ENCODE measurements around the gene DRC1. TPM values are rescaled to one million over a fixed set of nuclear protein-coding genes. Genes with fewer than 3 reads are reported as not detected.

The DRC1 gene
- total RNA-seq, 1 donor from 2014 or later: not detected

GRCh38 chr2:26438926-26439325, 37.2 kb downstream of the DRC1 start:
- no peak overlapping the region for H3K27ac ChIP-seq
- TF ChIP-seq POLR2A (IDR thresholded peaks at IDR 0.05) (no peak), CTCF (IDR thresholded peaks at IDR 0.05) (no peak), POLR2AphosphoS5 (IDR thresholded peaks at IDR 0.05; ENCODE audit: insufficient read depth in 1 of 2, low read depth in 1 of 2) (no peak)
- H3K4me3 ChIP-seq: no peak overlapping the region
- no peaks in the 10 kb centered on the region for H3K9me3 ChIP-seq
- H3K27me3 ChIP-seq: no peaks in the 10 kb centered on the region
- H3K36me3 ChIP-seq: no peaks in the 10 kb centered on the region
- intact Hi-C loops (cut with DNase I): no loop called here
- DNase-seq (ENCODE audit: extremely low spot score in 2 of 2): no peak
- H3K4me1 ChIP-seq: no peaks in the 10 kb centered on the region

DNA sequence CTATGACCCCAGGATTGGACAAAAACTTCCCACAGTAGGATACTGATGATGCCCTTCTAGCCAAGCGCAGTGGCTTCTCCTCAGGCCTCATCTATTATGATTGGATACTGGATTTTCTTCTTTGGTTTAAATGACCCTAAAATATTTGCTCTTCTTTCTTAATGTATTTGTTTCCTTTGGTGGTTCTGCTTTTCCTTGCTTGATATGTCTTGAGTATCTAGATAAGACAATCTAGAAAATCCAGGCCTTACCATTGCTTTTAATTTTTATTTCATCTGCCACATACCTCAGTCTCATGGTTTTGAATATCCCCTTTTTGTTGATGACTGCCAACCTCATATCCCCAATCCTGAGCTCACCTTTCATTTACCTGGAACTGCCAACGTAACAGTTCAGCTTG, 40.6 kb downstream of the DRC1 start:
- TF ChIP-seq CTCF (IDR thresholded peaks at IDR 0.05) (no peak), POLR2A (IDR thresholded peaks at IDR 0.05) (no peak), POLR2AphosphoS5 (IDR thresholded peaks at IDR 0.05; ENCODE audit: insufficient read depth in 1 of 2, low read depth in 1 of 2) (no peak)
- Histone ChIP-seq H3K27ac (no peak overlapping the region), H3K36me3 (no peaks in the 10 kb centered on the region), H3K4me1 (no peaks in the 10 kb centered on the region), H3K9me3 (no peaks in the 10 kb centered on the region), H3K4me3 (no peak overlapping the region), H3K27me3 (no peaks in the 10 kb centered on the region)
- DNase-seq (ENCODE audit: extremely low spot score in 2 of 2): no peak
- intact Hi-C loops (cut with DNase I): no loop called here

GRCh38 chr2:26442707-26443106, 41.0 kb downstream of the DRC1 start:
- Histone ChIP-seq H3K4me1 (no peaks in the 10 kb centered on the region), H3K4me3 (no peak overlapping the region), H3K27ac (no peak overlapping the region), H3K27me3 (no peaks in the 10 kb centered on the region), H3K36me3 (no peaks in the 10 kb centered on the region), H3K9me3 (no peaks in the 10 kb centered on the region)
- intact Hi-C loops (cut with DNase I): no loop called here
- TF ChIP-seq POLR2A (IDR thresholded peaks at IDR 0.05) (no peak), CTCF (IDR thresholded peaks at IDR 0.05) (no peak), POLR2AphosphoS5 (IDR thresholded peaks at IDR 0.05; ENCODE audit: insufficient read depth in 1 of 2, low read depth in 1 of 2) (no peak)
- no peak for DNase-seq (ENCODE audit: extremely low spot score in 2 of 2)

DNA sequence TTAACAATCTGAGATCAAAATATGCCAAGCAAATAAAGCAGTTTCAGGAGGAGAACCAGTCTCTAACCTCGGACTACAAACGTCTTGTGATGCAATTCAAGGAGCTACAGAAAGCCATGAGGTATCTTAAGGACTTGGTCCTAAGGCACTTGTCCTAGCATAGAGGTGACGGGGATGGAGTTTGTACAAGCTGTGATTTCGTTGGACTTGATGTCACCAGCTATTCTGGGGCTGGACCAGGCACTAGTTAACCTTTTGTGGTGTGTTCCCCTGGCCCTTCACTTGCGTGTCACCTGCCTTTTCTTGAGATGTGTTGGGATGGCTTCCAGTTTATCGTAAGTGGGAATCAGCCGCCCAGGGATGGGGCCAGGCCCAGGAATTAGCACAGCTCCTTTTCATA, 42.5 kb downstream of the DRC1 start:
- intact Hi-C loops (cut with DNase I): no loop called here
- H3K36me3 ChIP-seq: no peaks in the 10 kb centered on the region
- no peak overlapping the region for H3K27ac ChIP-seq
- no peak overlapping the region for H3K4me3 ChIP-seq
- no peaks in the 10 kb centered on the region for H3K27me3 ChIP-seq
- DNase-seq (ENCODE audit: extremely low spot score in 2 of 2): no peak
- no peaks in the 10 kb centered on the region for H3K4me1 ChIP-seq
- H3K9me3 ChIP-seq: no peaks in the 10 kb centered on the region
- TF ChIP-seq CTCF (IDR thresholded peaks at IDR 0.05) (no peak), POLR2A (IDR thresholded peaks at IDR 0.05) (no peak), POLR2AphosphoS5 (IDR thresholded peaks at IDR 0.05; ENCODE audit: insufficient read depth in 1 of 2, low read depth in 1 of 2) (no peak)

DNA sequence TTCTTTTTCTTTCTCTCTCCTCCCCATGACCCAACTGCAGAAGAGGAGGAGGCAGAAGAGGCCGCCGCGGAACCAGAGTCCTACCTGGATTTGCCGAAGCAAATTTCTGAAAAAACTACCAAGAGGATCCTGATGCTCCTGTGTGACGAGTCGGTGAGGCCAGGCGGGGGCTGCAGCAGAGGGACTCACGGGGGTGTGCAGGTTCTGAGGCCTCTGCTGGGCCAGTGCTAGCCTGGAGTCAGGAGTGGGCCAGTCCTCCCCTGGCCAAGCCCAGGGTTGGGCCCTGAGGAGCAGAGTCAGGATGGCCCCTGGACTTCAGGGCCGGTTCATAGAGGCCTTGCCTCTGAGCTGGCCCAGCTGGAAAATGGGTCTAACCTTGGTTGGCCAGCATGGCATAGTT, 46.9 kb downstream of the DRC1 start:
- no peaks in the 10 kb centered on the region for H3K9me3 ChIP-seq
- TF ChIP-seq POLR2AphosphoS5 (IDR thresholded peaks at IDR 0.05; ENCODE audit: insufficient read depth in 1 of 2, low read depth in 1 of 2) (no peak), POLR2A (IDR thresholded peaks at IDR 0.05) (no peak), CTCF (IDR thresholded peaks at IDR 0.05) (no peak)
- no peaks in the 10 kb centered on the region for H3K36me3 ChIP-seq
- no peaks in the 10 kb centered on the region for H3K27me3 ChIP-seq
- H3K4me3 ChIP-seq: no peak overlapping the region
- intact Hi-C loops (cut with DNase I): no loop called here
- no peak overlapping the region for H3K27ac ChIP-seq
- DNase-seq (ENCODE audit: extremely low spot score in 2 of 2): peak in 1 of 2 donors; percentile 44
- H3K4me1 ChIP-seq: no peaks in the 10 kb centered on the region

All from vagina (tissue), 2 donors.